IMR-90 (cell line): Measurements from ENCODE around the gene FMNL1. TPM values are rescaled to one million over a fixed set of nuclear protein-coding genes. Genes with fewer than 3 reads are reported as not detected.

Experiments
- ATAC-seq: fragments of 200-7000 bp; cut with Tn5 transposase; 2 replicates; pipeline ENCODE4 v1.9.1; 2020; ENCODE audit warnings: low read depth, mild to moderate bottlenecking, moderate library complexity
- BruUV-seq: library from RNA; stranded (reverse); fragments of 400-500 nt; replicated peaks from 2 replicates; lab custom pipeline; 2021; lab: Mats Ljungman, UMichigan
- CTCF ChIA-PET: fragments of 300-600 bp; formaldehyde crosslinking; extraction: SDS; loops from one replicate; lab custom pipeline; 2021; ENCODE audit warnings: antibody characterized with exemption; lab: Yijun Ruan, JAX
- POLR2A ChIA-PET: fragments of 300-600 bp; sonication (Branson Sonifier 250); formaldehyde crosslinking; loops from one replicate; lab custom pipeline; 2022; ENCODE audit warnings: antibody characterized with exemption; ENCODE audit not compliant: unreplicated experiment; lab: Charles Lee
- DNase-seq: peaks from one replicate; pipeline ENCODE4 v3.0.0; 2013
- H2AFZ ChIP-seq: replicated peaks from 2 replicates; pipeline ENCODE3; 2013; ENCODE audit warnings: low read length, mild to moderate bottlenecking; ENCODE audit not compliant: poor library complexity
- H2AK5ac ChIP-seq: 2 replicates; pipeline ENCODE4 v1.6.1; 2013; ENCODE audit warnings: low read depth, low read length, inconsistent platforms
- H2AK9ac ChIP-seq: replicated peaks from 2 replicates; pipeline ENCODE3; 2013; ENCODE audit warnings: mild to moderate bottlenecking, low read depth, low read length, moderate library complexity; ENCODE audit not compliant: poor library complexity
- H2BK120ac ChIP-seq: 2 replicates; pipeline ENCODE4 v1.6.1; 2013; ENCODE audit warnings: low read depth, low read length, inconsistent platforms
- H2BK15ac ChIP-seq: 3 replicates; pipeline ENCODE4 v1.6.1; 2013; ENCODE audit warnings: low read depth, low read length, inconsistent platforms
- H2BK20ac ChIP-seq: 2 replicates; pipeline ENCODE4 v1.6.1; 2013; ENCODE audit warnings: low read depth, mild to moderate bottlenecking, inconsistent platforms, low read length, moderate library complexity
- H2BK5ac ChIP-seq: 2 replicates; pipeline ENCODE4 v1.6.1; 2013; ENCODE audit warnings: mild to moderate bottlenecking, low read depth, low read length, inconsistent platforms; ENCODE audit not compliant: poor library complexity, severe bottlenecking
- H3K14ac ChIP-seq: replicated peaks from 2 replicates; pipeline ENCODE4 v1.6.1; 2013; ENCODE audit warnings: low read depth, low read length, inconsistent platforms
- H3K18ac ChIP-seq: 2 replicates; pipeline ENCODE4 v1.6.1; 2013; ENCODE audit warnings: low read depth, low read length, control low read depth
- H3K23ac ChIP-seq: 2 replicates; pipeline ENCODE4 v1.6.1; 2013; ENCODE audit warnings: low read depth, low read length, inconsistent platforms
- H3K27ac ChIP-seq: 2 replicates; pipeline ENCODE4 v1.5.1; 2013; ENCODE audit warnings: mild to moderate bottlenecking, control low read depth, low read length; ENCODE audit not compliant: insufficient read depth
- H3K27me3 ChIP-seq: 2 replicates; pipeline ENCODE4 v1.6.1; 2013; ENCODE audit warnings: low read length; ENCODE audit not compliant: control insufficient read depth, insufficient read depth
- H3K36me3 ChIP-seq: 2 replicates; pipeline ENCODE4 v1.6.1; 2013; ENCODE audit warnings: low read length, mixed read lengths; ENCODE audit not compliant: control insufficient read depth, insufficient read depth
- H3K4ac ChIP-seq: 2 replicates; pipeline ENCODE4 v1.6.1; 2013; ENCODE audit warnings: low read depth, low read length, inconsistent platforms
- H3K4me1 ChIP-seq: 2 replicates; pipeline ENCODE4 v1.6.1; 2013; ENCODE audit warnings: low read length, mixed read lengths; ENCODE audit not compliant: control insufficient read depth, insufficient read depth
- H3K4me2 ChIP-seq: 2 replicates; pipeline ENCODE4 v1.6.1; 2013; ENCODE audit warnings: low read depth, mild to moderate bottlenecking, control low read depth, low read length, moderate library complexity
- H3K4me3 ChIP-seq: 2 replicates; pipeline ENCODE4 v1.5.1; 2013; ENCODE audit warnings: low read depth, mild to moderate bottlenecking, control low read depth, low read length, moderate library complexity; ENCODE audit not compliant: insufficient read depth
- H3K56ac ChIP-seq: 2 replicates; pipeline ENCODE4 v1.6.1; 2013; ENCODE audit warnings: low read length, inconsistent platforms; ENCODE audit not compliant: insufficient read depth; ENCODE audit errors: extremely low read depth
- H3K79me1 ChIP-seq, 2 experiments: 2 replicates each; pipeline ENCODE4 v1.6.1; 2013; ENCODE audit warnings: low read length in 2 of 2, inconsistent platforms in 1 of 2, low read depth in 1 of 2
- H3K9ac ChIP-seq: 2 replicates; pipeline ENCODE4 v1.6.1; 2013; ENCODE audit warnings: low read depth, low read length, control low read depth
- H3K9me1 ChIP-seq: 2 replicates; pipeline ENCODE4 v1.6.1; 2013; ENCODE audit warnings: low read length, inconsistent platforms; ENCODE audit not compliant: insufficient read depth
- H3K9me3 ChIP-seq: 2 replicates; pipeline ENCODE4 v1.6.1; 2013; ENCODE audit warnings: low read length; ENCODE audit not compliant: control insufficient read depth, insufficient read depth
- H4K20me1 ChIP-seq: 2 replicates; pipeline ENCODE4 v1.6.1; 2013; ENCODE audit warnings: low read length, inconsistent platforms; ENCODE audit not compliant: insufficient read depth
- H4K5ac ChIP-seq: 2 replicates; pipeline ENCODE4 v1.6.1; 2013; ENCODE audit warnings: mild to moderate bottlenecking, low read depth, low read length, control low read depth
- H4K8ac ChIP-seq, 2 experiments: 2 replicates each; pipeline ENCODE4 v1.6.1; 2013; ENCODE audit warnings: low read depth in 2 of 2, low read length in 2 of 2, control low read depth in 1 of 2, inconsistent platforms in 1 of 2
- H4K91ac ChIP-seq: 2 replicates; pipeline ENCODE4 v1.6.1; 2013; ENCODE audit warnings: low read depth, low read length, inconsistent platforms; ENCODE audit not compliant: insufficient read depth
- BHLHE40 ChIP-seq: fragments of 150-350 bp; IDR thresholded peaks from 2 replicates; pipeline ENCODE4 v1.6.1; 2016; ENCODE audit warnings: mild to moderate bottlenecking, low read depth, low read length
- CEBPB ChIP-seq: IDR thresholded peaks from 2 replicates; pipeline ENCODE4 v1.6.1; 2012; ENCODE audit warnings: low read depth, low read length, improper control_type of control experiment
- CHD1 ChIP-seq: IDR thresholded peaks from 2 replicates; pipeline ENCODE4 v1.6.1; 2012; ENCODE audit warnings: low read depth, low read length, improper control_type of control experiment
- FOS ChIP-seq: fragments of 150-350 bp; IDR thresholded peaks from 2 replicates; pipeline ENCODE4 v1.6.1; 2016; ENCODE audit warnings: low read depth, low read length
- MAFK ChIP-seq: IDR thresholded peaks from 2 replicates; pipeline ENCODE4 v1.6.1; 2012; ENCODE audit warnings: low read depth, low read length, improper control_type of control experiment
- MAZ ChIP-seq: IDR thresholded peaks from 2 replicates; pipeline ENCODE4 v1.6.1; 2012; ENCODE audit warnings: low read depth, mild to moderate bottlenecking, low read length, improper control_type of control experiment, moderate library complexity, borderline replicate concordance
- MXI1 ChIP-seq: IDR thresholded peaks from 2 replicates; pipeline ENCODE4 v1.6.1; 2012; ENCODE audit warnings: low read depth, mild to moderate bottlenecking, low read length, moderate library complexity, borderline replicate concordance
- POLR2A ChIP-seq: IDR thresholded peaks from 2 replicates; pipeline ENCODE4 v1.6.1; 2012; ENCODE audit warnings: mild to moderate bottlenecking, low read depth, low read length
- RAD21 ChIP-seq: IDR thresholded peaks from 2 replicates; pipeline ENCODE4 v1.6.1; 2012; ENCODE audit warnings: low read length, improper control_type of control experiment
- RCOR1 ChIP-seq: IDR thresholded peaks from 2 replicates; pipeline ENCODE4 v1.6.1; 2012; ENCODE audit warnings: mild to moderate bottlenecking, low read length, improper control_type of control experiment; ENCODE audit not compliant: insufficient replicate concordance
- WGBS, 2 experiments: methylation state at CpG; one replicate each; pipeline versions ENCODE4 v1.1.5 to v1.1.7; 2013; ENCODE audit warnings: missing lambda C conversion rate in 2 of 2; ENCODE audit not compliant: insufficient read length in 1 of 2; ENCODE audit errors: extremely low coverage in 2 of 2; 5-methylcytosine and 5-hydroxymethylcytosine counted together
- dilution Hi-C: fragments of 300-500 bp; cut with HindIII; formaldehyde crosslinking; loops from one replicate; pipeline ENCODE4 v1.14.3; 2018; ENCODE audit warnings: low sequenced_read_pairs; ENCODE audit not compliant: unreplicated experiment
- in situ Hi-C: fragments of 300-500 bp; cut with MboI; formaldehyde crosslinking; loops from 3 replicates; pipeline ENCODE4 v1.14.3; 2019; ENCODE audit warnings: low sequenced_read_pairs, inconsistent platforms, mixed read lengths
- intact Hi-C: fragments of 100-400 bp; cut with micrococcal nuclease; formaldehyde crosslinking; loops from 2 replicates; pipeline ENCODE4 v1.10.0; 2022
- polyA plus RNA-seq, 3 experiments: library from polyadenylated mRNA; depleted of rRNA; stranded (reverse); fragments of >200 nt; gene quantifications; 2 replicates each; pipeline ENCODE4 v1.2.3, GENCODE V29; 2012; ENCODE audit warnings: low replicate concordance in 1 of 3
- total RNA-seq: library from RNA; depleted of rRNA; stranded (reverse); fragments of >200 nt; gene quantifications from 2 replicates; pipeline ENCODE4 v1.2.3, GENCODE V29; 2012

FMNL1 gene
- total and polyA plus RNA-seq, 2 of the 4 experiments (the other 2 are of a cell fraction), result 0.36 to 2.3 TPM

DNA sequence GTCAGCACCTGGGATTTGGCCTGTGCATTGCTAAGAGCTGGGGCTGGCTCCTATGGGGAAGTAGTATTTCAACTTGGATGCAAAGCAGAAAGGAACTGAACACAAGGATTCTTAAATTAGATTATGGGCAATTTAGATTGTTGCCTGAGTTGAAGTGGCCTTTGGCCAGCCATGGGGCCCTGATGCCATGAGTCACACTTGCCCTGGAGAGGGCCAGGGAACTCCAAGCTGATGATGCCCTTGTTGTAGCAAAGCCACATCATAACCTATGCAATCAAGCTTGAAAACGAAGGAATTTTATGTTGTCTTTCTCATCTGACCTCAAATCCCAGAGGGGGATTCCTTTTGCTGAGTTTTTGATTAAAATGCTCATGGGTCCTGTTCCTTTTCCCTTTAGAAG, 44.1 kb downstream of the FMNL1 start:
- WGBS, 2 experiments, result no CpG with 5 or more reads among the region's 1 CpG

More for the DNA sequence above, 44.1 kb downstream of the FMNL1 start:
- Histone ChIP-seq H2AK5ac (no peak overlapping the region), H4K8ac (no peak overlapping the region), H3K56ac (no peak overlapping the region), H2AK9ac (no peak overlapping the region), H3K79me1 (no peaks in the 10 kb centered on the region; a peak in 1 of 4 replicates), H3K4me2 (no peak overlapping the region), H3K9me1 (peaks cover 3% of the 10 kb centered on the region; the same call in 1 of the 2 replicates), H3K4ac (no peak overlapping the region), H3K18ac (no peak overlapping the region), H3K14ac (no peak overlapping the region; the same call in 1 of the 2 replicates), H4K5ac (no peak overlapping the region), H4K20me1 (peaks cover 12% of the 10 kb centered on the region), H2AFZ (no peak overlapping the region), H3K9me3 (no peaks in the 10 kb centered on the region), H4K91ac (no peak overlapping the region), H3K9ac (no peak overlapping the region), H3K23ac (no peak overlapping the region), H2BK5ac (no peak overlapping the region), H2BK15ac (no peak overlapping the region), H2BK120ac (no peak overlapping the region), H3K27ac (no peak overlapping the region), H2BK20ac (no peak overlapping the region), H3K4me1 (peaks cover 27% of the 10 kb centered on the region), H3K36me3 (peaks cover 62% of the 10 kb centered on the region), H3K4me3 (no peak overlapping the region), H3K27me3 (no peaks in the 10 kb centered on the region)
- intact Hi-C loops (no loop called here), in situ Hi-C loops (no loop called here), dilution Hi-C loops (no loop called here)
- ATAC-seq (peak; percentile 59), DNase-seq (peak; percentile 87)
- BruUV-seq, result no TSS peak
- POLR2A ChIA-PET, result no interaction called here
- CTCF ChIA-PET, result no interaction called here
- peak; percentile 73 for TF ChIP-seq CEBPB
- no peak for TF ChIP-seq MAZ
- 0 out of 2 replicates have a peak, but pooled peaks have one; percentile 7 for TF ChIP-seq RAD21
- no peak for TF ChIP-seq POLR2A
- TF ChIP-seq FOS, result peak; percentile 79
- TF ChIP-seq BHLHE40, result peak; percentile 30; the same call in 1 of the 2 replicates
- no peak for TF ChIP-seq MXI1
- TF ChIP-seq CHD1, result no peak
- TF ChIP-seq MAFK, result no peak
- TF ChIP-seq RCOR1, result no peak
